CD4-positive, alpha-beta memory T cell (primary cell): ENCODE data around the gene LSM12. TPM values are rescaled to one million over a fixed set of nuclear protein-coding genes. Genes with fewer than 3 reads are reported as not detected.
A peak's percentile ranks its signal among the peaks of the same experiment; 100 is the strongest.

Experiments used
- CTCF ChIA-PET: fragments of 350-600 bp; sonication (Branson Sonifier 250); formaldehyde crosslinking; loops from one replicate; lab custom pipeline; 2021; ENCODE audit warnings: inconsistent platforms; ENCODE audit not compliant: partially characterized antibody; lab: Charles Lee
- POLR2A ChIA-PET: fragments of 350-600 bp; sonication (Branson Sonifier 250); formaldehyde crosslinking; loops from one replicate; lab custom pipeline; 2021; ENCODE audit not compliant: partially characterized antibody; lab: Charles Lee
- DNase-seq, 5 donors: peaks; one replicate each; pipeline versions ENCODE4 v3.0.0 to v3.0.0-alpha.2; 2020 to 2022; ENCODE audit warnings: mixed read lengths in 1 of 5
- H3K27ac ChIP-seq: one replicate; pipeline ENCODE4 v1.7.0; 2013; ENCODE audit warnings: low read depth, low read length
- H3K27me3 ChIP-seq: 2 replicates; pipeline ENCODE4 v1.7.0; 2013; ENCODE audit warnings: mild to moderate bottlenecking, low read length, moderate library complexity; ENCODE audit not compliant: insufficient read depth
- H3K36me3 ChIP-seq: 2 replicates; pipeline ENCODE4 v1.7.0; 2013; ENCODE audit warnings: mild to moderate bottlenecking, low read length, moderate library complexity; ENCODE audit not compliant: insufficient read depth
- H3K4me1 ChIP-seq: 2 replicates; pipeline ENCODE4 v1.7.0; 2013; ENCODE audit warnings: mild to moderate bottlenecking, low read length, moderate library complexity; ENCODE audit not compliant: insufficient read depth
- H3K4me3 ChIP-seq, 2 donors: one replicate each; pipeline ENCODE4 v1.7.0; 2013; ENCODE audit warnings: low read length in 2 of 2, mild to moderate bottlenecking in 1 of 2
- H3K9me3 ChIP-seq, 2 donors: one replicate each; pipeline ENCODE4 v1.7.0; 2013; ENCODE audit warnings: low read length in 2 of 2, control low read depth in 1 of 2; ENCODE audit not compliant: control insufficient read depth in 1 of 2
- H3K27ac Mint-ChIP-seq, 7 donors: one replicate each; pipeline ENCODE4 v1.8.0; 2020 to 2021; ENCODE audit warnings: mixed read lengths in 7 of 7, mild to moderate bottlenecking in 6 of 7, inconsistent platforms in 3 of 7, moderate library complexity in 3 of 7
- H3K27me3 Mint-ChIP-seq, 2 donors: one replicate each; pipeline ENCODE4 v1.8.0; 2020 to 2021; ENCODE audit warnings: mixed read lengths in 2 of 2
- H3K36me3 Mint-ChIP-seq, 2 donors: one replicate each; pipeline ENCODE4 v1.8.0; 2020 to 2021; ENCODE audit warnings: mixed read lengths in 2 of 2, inconsistent platforms in 1 of 2, mild to moderate bottlenecking in 1 of 2
- H3K4me1 Mint-ChIP-seq, 4 donors: one replicate each; pipeline ENCODE4 v1.8.0; 2020 to 2021; ENCODE audit warnings: mixed read lengths in 4 of 4, mild to moderate bottlenecking in 1 of 4
- H3K4me3 Mint-ChIP-seq, 8 donors: one replicate each; pipeline ENCODE4 v1.8.0; 2020 to 2021; ENCODE audit warnings: mixed read lengths in 8 of 8, mild to moderate bottlenecking in 7 of 8, moderate library complexity in 6 of 8, inconsistent platforms in 3 of 8
- H3K9me3 Mint-ChIP-seq, 8 donors: one replicate each; pipeline ENCODE4 v1.8.0; 2020 to 2021; ENCODE audit warnings: mixed read lengths in 8 of 8, mild to moderate bottlenecking in 5 of 8, inconsistent platforms in 3 of 8, moderate library complexity in 1 of 8
- intact Hi-C: fragments of 100-400 bp; cut with micrococcal nuclease; formaldehyde crosslinking; loops from one replicate; pipeline ENCODE4 v1.15.1; 2023
- polyA plus RNA-seq, 2 donors: library from polyadenylated mRNA; unstranded; fragments of 300-500 nt; fragmentation: Illumina TruSeq; gene quantifications; one replicate each; pipeline ENCODE4 v1.2.3, GENCODE V29; 2021
- total RNA-seq, 2 experiments: library from RNA; stranded (reverse); gene quantifications; one replicate each; pipeline ENCODE4 v1.2.3, GENCODE V29; 2021

The LSM12 gene
- total and polyA plus RNA-seq, 4 experiments from 2014 or later: 35.3 to 74.0 (median 46.5) TPM

DNA sequence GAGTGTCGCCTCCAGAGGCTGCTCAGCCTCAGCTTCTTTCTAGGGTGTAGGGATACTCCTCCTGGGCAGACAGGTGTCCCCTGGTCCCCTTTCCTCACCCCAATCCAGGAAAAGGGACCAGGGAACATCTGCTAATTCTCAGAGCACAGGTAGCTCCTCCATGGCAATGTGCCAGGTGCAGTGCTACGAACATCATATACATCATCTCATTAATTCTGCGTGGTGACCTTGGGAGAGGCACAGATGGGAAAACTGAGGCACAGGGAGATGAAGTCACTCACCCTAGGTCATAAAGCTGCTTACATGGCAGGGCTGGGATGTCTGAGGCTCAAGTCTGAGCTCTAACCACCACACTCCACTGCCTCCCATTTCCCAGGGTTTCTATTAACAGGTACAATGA, 45.3 kb upstream of the LSM12 start:
- peak overlapping the region in 4 of 7 donors; percentile 29 to 64 (median 42) for H3K27ac Mint-ChIP-seq
- no peaks in the 10 kb centered on the region for H3K9me3 Mint-ChIP-seq
- Histone ChIP-seq H3K36me3 (peaks cover 15% of the 10 kb centered on the region), H3K27ac (no peak overlapping the region), H3K9me3 (no peaks in the 10 kb centered on the region), H3K27me3 (no peaks in the 10 kb centered on the region), H3K4me1 (peaks cover 31% of the 10 kb centered on the region), H3K4me3 (no peak overlapping the region)
- DNase-seq: no peak
- POLR2A ChIA-PET: interaction anchor here (1.2 to 2.5 kb wide), 2 partner anchors 9 to 11 kb away, joined by 3 to 12 read pairs; partner anchors contain the start of gene HDAC5
- peak overlapping the region in 1 of 8 donors; percentile 57 for H3K4me3 Mint-ChIP-seq
- no peaks in the 10 kb centered on the region for H3K27me3 Mint-ChIP-seq
- H3K4me1 Mint-ChIP-seq: peaks cover 7 to 43% (median 23%) of the 10 kb centered on the region in 4 donors
- CTCF ChIA-PET: interaction anchor here (0.5 to 1.9 kb wide), 2 partner anchors 12 to 42 kb away, joined by 4 read pairs; partner anchors contain the start of gene HDAC5
- intact Hi-C loops: no loop called here
- peaks cover 10 to 17% of the 10 kb centered on the region in 2 donors for H3K36me3 Mint-ChIP-seq

DNA sequence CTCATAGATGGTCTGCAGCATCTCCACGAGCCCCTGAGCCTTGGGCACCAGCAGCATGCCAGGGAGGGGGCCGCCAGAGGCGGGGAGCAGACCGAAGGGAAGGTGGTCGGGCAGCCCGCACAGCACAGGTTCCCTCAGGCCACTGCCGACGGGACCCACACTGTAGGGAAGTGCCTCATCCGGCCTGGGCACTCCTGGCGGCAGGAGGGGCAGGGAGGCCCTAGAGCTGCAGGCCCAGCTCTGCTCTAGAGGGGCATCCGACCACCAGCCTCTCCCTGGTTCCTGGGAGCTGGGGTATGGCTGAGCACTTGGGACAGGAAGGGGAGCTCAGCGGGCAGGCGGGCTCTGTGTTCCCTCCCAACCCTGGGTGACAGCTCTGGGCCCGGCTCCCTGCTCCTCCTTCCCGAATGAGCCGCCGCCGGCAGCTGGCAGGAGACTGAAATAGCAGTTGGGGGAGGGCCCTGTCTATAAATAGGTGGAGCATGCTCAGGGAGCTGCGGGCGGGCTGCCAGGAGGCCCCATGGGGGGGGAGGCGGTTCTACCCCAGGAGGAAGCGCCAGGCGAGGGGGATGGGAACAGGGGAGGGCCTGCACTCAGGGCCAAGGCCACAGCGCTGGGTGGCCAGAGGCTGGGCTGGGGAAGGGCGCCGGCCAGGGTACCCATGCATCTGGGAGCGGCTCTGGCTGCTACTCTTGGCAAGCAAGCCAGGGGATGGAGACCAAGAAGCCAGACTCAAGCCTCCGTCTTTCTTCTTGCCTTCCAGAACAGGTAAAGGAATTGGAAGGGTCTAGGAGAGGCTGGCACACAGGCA, 44.6 kb upstream of the LSM12 start:
- Histone ChIP-seq H3K4me3 (no peak overlapping the region), H3K27me3 (no peaks in the 10 kb centered on the region), H3K36me3 (peaks cover 10% of the 10 kb centered on the region), H3K4me1 (peaks cover 31% of the 10 kb centered on the region), H3K27ac (no peak overlapping the region), H3K9me3 (no peaks in the 10 kb centered on the region)
- DNase-seq: peak; percentile 28 to 63 (median 37)
- Mint-ChIP-seq H3K27ac (no peak overlapping the region), H3K36me3 (peaks cover 4 to 14% of the 10 kb centered on the region in 2 donors), H3K4me1 (peaks cover 7 to 38% (median 21%) of the 10 kb centered on the region in 4 donors), H3K27me3 (no peaks in the 10 kb centered on the region), H3K4me3 (peak overlapping the region in 1 of 8 donors; percentile 29), H3K9me3 (no peaks in the 10 kb centered on the region)
- intact Hi-C loops: no loop called here
- ChIA-PET POLR2A (interaction anchor here (1.2 to 2.5 kb wide), 2 partner anchors 10 to 12 kb away, joined by 3 to 12 read pairs; partner anchors contain the start of gene HDAC5), CTCF (interaction anchor here (0.5 to 1.9 kb wide), 2 partner anchors 13 to 42 kb away, joined by 4 read pairs; partner anchors contain the start of gene HDAC5)

DNA sequence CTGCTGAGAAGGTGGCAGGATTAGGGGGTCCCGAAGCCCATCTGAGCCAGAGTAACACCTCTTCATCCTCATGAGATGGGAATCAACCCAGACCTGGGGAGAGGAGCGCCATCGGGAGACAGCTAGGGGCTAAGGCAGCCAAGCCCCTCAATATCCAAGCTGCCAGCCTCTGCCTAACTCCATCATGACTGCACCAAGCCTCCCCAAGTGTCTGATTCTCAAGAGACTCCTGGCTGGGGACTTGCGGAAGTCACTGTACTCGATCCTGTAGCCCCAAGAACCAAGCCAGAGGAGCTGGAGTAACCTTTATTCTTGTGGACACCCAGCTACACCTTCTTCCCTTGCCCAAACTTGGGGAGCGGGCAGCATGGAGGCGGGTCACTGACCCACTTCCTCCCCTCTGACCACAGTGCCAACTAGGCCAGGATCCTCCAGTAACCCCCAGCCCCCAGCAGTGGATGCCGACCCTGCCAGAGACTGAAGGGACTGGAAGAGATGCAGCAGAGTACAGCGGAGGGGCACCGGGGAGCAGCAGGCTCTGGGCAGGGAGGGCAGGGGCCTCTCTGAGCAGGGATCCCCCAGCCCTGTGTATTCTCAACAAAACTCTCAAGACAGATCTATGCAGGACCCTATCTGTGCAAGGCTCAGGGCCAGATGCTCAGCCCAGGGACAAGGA, 43.7 kb upstream of the LSM12 start:
- H3K36me3 ChIP-seq: peaks cover 8% of the 10 kb centered on the region
- POLR2A ChIA-PET: interaction anchor here (2.5 kb wide), 1 partner anchor 13 kb away, joined by 12 read pairs; the partner anchor contains the start of gene HDAC5
- no peaks in the 10 kb centered on the region for H3K27me3 Mint-ChIP-seq
- peaks cover 7 to 34% (median 21%) of the 10 kb centered on the region in 4 donors for H3K4me1 Mint-ChIP-seq
- intact Hi-C loops: no loop called here
- H3K9me3 Mint-ChIP-seq: no peaks in the 10 kb centered on the region
- H3K9me3 ChIP-seq: no peaks in the 10 kb centered on the region
- H3K4me1 ChIP-seq: peaks cover 31% of the 10 kb centered on the region
- H3K27ac ChIP-seq: no peak overlapping the region
- DNase-seq: no peak
- H3K4me3 Mint-ChIP-seq: no peak overlapping the region
- peaks cover 4 to 11% of the 10 kb centered on the region in 2 donors for H3K36me3 Mint-ChIP-seq
- CTCF ChIA-PET: no interaction called here
- peak overlapping the region in 1 of 7 donors; percentile 29 for H3K27ac Mint-ChIP-seq
- no peaks in the 10 kb centered on the region for H3K27me3 ChIP-seq
- H3K4me3 ChIP-seq: no peak overlapping the region

DNA sequence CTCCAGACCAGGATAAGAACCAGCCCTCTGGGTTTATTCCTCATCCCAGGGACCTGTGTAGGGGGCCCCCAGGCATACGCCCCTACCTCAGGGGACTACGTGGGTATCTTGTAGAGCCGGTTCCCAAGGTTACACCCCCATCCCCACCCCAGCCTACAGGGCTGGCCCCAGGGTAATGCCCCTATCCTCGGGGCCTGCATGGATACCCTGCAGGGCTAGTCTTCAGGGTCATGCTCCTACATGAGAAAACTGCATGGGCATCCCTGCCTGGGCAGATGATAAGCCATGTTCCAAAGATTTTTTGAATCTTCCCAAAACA, 42.8 kb upstream of the LSM12 start:
- ChIA-PET POLR2A (no interaction called here), CTCF (no interaction called here)
- no peaks in the 10 kb centered on the region for H3K9me3 Mint-ChIP-seq
- DNase-seq: no peak
- no peak overlapping the region for H3K4me3 Mint-ChIP-seq
- no peak overlapping the region for H3K27ac ChIP-seq
- H3K36me3 ChIP-seq: peaks cover 8% of the 10 kb centered on the region
- no peaks in the 10 kb centered on the region for H3K27me3 Mint-ChIP-seq
- intact Hi-C loops: no loop called here
- H3K4me1 ChIP-seq: peaks cover 31% of the 10 kb centered on the region
- H3K9me3 ChIP-seq: no peaks in the 10 kb centered on the region
- no peak overlapping the region for H3K4me3 ChIP-seq
- no peaks in the 10 kb centered on the region for H3K27me3 ChIP-seq
- H3K4me1 Mint-ChIP-seq: peaks cover 7 to 34% (median 21%) of the 10 kb centered on the region in 4 donors
- H3K36me3 Mint-ChIP-seq: peaks cover 7 to 13% of the 10 kb centered on the region in 2 donors
- H3K27ac Mint-ChIP-seq: no peak overlapping the region

DNA sequence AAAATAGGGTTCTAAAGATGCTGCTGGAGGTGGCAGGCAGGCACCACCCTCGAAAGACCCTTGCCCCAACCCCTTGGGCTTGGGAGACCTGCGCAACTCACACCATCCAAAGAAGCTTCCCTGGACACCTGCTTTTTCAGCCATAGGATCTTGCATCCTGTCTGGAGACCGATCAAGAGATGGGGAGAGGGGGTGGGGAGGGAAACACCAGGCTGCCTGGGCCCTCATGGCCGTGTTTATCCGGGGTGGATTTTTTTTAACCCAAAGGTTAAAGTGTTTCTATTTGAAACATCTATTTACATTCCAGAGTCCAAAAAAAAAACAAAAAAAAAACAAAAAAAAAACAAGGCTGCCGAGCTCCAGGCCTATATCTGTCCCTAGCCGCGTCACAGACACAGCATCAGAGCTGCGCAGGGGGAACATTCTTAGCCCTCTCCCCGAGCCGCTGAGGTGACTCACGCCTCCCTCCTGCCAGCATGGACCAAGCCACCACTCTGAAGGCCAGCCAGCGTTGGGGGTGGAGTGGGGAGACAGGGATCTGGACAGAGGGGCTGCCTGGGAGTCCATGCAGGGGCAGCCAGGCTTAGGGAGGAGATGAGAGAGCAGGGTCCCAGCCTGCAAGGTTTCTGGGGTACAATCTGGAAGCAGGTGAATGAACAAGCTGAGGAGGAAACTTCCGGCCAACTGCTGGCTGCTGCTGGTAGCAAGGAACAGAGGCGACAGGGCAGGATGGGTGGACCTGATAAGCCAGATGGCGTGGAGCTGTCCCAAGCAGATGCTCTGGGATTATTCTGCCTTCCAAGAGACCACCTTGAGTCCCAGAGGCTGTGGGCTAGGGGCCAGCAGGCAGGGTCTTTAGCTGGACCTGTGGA, 42.2 kb upstream of the LSM12 start:
- H3K27ac ChIP-seq: no peak overlapping the region
- Mint-ChIP-seq H3K27ac (peak overlapping the region in 1 of 7 donors; percentile 16), H3K4me3 (no peak overlapping the region), H3K9me3 (no peaks in the 10 kb centered on the region), H3K36me3 (peaks cover 7 to 13% of the 10 kb centered on the region in 2 donors), H3K4me1 (peaks cover 7 to 30% (median 20%) of the 10 kb centered on the region in 4 donors), H3K27me3 (no peaks in the 10 kb centered on the region)
- peaks cover 31% of the 10 kb centered on the region for H3K4me1 ChIP-seq
- DNase-seq: no peak
- H3K36me3 ChIP-seq: peaks cover 8% of the 10 kb centered on the region
- POLR2A ChIA-PET: interaction anchor here (1.5 kb wide), 1 partner anchor 15 kb away, joined by 3 read pairs; the partner anchor contains the start of gene HDAC5
- intact Hi-C loops: no loop called here
- H3K4me3 ChIP-seq: no peak overlapping the region
- H3K9me3 ChIP-seq: no peaks in the 10 kb centered on the region
- H3K27me3 ChIP-seq: no peaks in the 10 kb centered on the region
- CTCF ChIA-PET: interaction anchor here (0.7 kb wide), 1 partner anchor 301 kb away, joined by 3 read pairs; no protein-coding TSS in a partner anchor

DNA sequence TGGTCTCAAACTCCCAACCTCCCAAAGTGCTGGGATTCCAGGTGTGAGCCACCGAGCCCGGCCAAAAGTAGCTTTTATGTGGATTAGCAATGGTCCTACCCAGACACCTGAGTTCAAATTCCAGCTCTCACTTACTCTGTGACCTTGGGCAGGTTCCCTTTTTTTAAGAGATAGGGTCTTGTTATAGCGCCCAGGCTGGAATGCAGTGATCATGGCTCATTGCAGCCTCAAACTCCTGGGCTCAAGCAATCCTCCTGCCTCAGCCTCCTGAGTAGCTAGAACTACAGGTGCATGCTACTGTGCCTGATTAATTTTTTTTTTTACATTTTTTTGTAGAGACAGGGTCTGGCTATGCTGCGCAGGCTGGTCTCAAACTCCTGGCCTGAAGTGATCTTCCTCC, 40.3 kb upstream of the LSM12 start:
- Histone ChIP-seq H3K4me3 (no peak overlapping the region), H3K9me3 (no peaks in the 10 kb centered on the region), H3K27ac (no peak overlapping the region), H3K27me3 (no peaks in the 10 kb centered on the region), H3K36me3 (peaks cover 3% of the 10 kb centered on the region), H3K4me1 (peaks cover 16% of the 10 kb centered on the region)
- intact Hi-C loops: no loop called here
- Mint-ChIP-seq H3K27me3 (no peaks in the 10 kb centered on the region), H3K4me1 (peaks cover 4 to 15% (median 9%) of the 10 kb centered on the region in 4 donors), H3K27ac (no peak overlapping the region), H3K9me3 (no peaks in the 10 kb centered on the region), H3K36me3 (peaks cover 7 to 18% of the 10 kb centered on the region in 2 donors), H3K4me3 (no peak overlapping the region)
- ChIA-PET POLR2A (no interaction called here), CTCF (interaction anchor here (1.0 kb wide), 1 partner anchor 8 kb away, joined by 3 read pairs; no protein-coding TSS in a partner anchor)
- no peak for DNase-seq
